NCI-H2227 treated with DMSO at 0.1 percent for 48 hours (cell line): ENCODE results near the gene TMEM178B.
"Not testable (repeated sequence)": the region's sequence is repeated elsewhere in the genome, so short reads cannot be mapped to it uniquely, and the experiment has no call there.

Source experiments
- DNase-seq: peaks from one replicate; lab custom pipeline; 2025; lab: John Stamatoyannopoulos, UW

Gene TMEM178B

DNA sequence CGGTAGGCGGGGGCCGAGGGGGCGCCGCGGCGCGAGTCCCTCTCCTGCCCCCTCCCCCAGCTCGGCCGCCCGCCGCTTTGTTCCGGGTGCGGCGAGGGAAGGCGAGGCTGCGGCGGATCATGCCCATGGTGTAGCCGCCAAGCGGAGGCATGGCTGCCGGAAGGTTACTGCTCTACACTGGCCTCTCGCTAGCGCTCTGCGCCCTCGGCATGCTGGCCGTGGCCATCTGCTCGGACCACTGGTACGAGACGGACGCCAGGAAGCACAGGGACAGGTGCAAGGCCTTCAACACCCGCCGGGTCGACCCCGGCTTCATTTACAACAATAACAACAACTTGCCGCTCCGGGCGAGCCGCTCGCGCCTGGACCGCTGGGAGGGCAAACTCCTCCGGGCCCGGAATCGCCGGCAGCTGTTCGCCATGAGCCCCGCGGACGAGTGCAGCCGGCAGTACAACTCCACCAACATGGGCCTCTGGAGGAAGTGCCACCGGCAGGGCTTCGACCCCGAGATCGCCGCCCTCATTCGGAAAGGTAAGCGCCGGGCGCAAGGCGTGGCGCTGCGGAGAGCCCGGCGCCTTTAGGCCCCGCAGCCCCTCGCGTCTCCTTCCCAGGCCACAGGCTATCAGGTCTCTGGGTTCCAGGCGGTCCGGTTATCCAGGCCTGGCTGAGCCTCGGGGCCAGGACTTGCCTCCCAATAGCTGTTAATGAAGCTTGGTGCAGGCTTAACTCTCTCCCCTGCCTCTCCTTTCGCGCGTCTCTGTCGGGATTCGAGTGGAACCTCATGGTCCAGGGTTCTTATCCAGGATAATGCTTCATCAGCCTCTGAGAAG is 513 bp downstream of the TMEM178B start:
- DNase-seq, result no peak

- DNase-seq, result no peak
These were observed 1.1 kb downstream of the TMEM178B start for GRCh38 chr7:141074997-141075396.

GRCh38 chr7:141076377-141076776 is 2.5 kb downstream of the TMEM178B start:
- DNase-seq, result peak; percentile 72

DNA sequence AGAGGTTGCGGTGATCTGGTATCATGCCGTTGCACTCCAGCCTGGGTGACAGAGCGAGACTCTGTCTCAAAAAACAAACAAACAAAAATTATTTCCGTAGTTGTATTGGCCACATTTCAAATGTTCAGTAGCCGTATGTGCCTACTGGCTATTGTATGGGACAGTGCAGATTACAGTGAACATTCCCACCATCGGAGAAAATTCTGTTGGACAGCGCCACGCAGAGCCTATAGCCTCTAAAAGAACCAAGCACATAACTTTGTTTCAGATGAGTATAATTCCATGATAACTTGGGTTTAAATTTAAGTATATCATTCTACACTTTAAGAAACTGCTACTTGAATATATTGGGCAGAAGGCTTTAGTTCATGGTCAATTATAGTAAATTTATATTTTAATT is 5.4 kb downstream of the TMEM178B start:
- DNase-seq, result no peak

DNA sequence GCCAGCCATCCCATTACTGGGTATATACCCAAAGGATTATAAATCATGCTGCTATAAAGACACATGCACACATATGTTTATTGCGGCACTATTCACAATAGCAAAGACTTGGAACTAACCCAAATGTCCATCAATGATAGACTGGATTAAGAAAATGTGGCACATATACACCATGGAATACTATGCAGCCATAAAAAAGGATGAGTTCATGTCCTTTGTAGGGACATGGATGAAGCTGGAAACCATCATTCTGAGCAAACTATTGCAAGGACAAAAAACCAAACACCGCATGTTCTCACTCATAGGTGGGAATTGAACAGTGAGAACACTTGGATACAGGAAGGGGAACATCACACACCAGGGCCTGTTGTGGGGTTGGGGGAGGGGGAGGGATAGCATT is 15.6 kb downstream of the TMEM178B start:
- DNase-seq, result not testable (repeated sequence)

- no peak for DNase-seq
These were observed 20.6 kb downstream of the TMEM178B start for GRCh38 chr7:141094336-141095070.

GRCh38 chr7:141097430-141097829 is 23.6 kb downstream of the TMEM178B start:
- DNase-seq, result no peak

DNA sequence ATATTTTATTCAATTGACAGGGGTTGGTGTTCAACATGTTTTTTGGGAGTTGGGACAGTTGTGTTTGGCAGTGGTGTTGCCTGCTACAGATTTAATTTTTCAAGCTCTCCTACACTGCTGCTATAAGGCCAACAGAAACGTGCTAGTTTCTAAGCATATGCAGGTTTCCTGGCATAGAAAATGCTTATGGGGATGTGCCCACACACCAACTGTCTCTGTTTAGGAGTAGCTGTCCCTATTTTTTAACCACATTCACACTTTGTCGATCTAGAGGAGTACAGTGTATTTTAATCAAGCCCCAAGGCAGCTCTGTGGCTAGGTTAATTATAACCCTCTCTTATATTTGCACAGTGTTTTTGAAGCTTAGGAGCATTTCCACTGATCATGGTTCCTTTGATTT is 28.6 kb downstream of the TMEM178B start:
- no peak for DNase-seq

DNA sequence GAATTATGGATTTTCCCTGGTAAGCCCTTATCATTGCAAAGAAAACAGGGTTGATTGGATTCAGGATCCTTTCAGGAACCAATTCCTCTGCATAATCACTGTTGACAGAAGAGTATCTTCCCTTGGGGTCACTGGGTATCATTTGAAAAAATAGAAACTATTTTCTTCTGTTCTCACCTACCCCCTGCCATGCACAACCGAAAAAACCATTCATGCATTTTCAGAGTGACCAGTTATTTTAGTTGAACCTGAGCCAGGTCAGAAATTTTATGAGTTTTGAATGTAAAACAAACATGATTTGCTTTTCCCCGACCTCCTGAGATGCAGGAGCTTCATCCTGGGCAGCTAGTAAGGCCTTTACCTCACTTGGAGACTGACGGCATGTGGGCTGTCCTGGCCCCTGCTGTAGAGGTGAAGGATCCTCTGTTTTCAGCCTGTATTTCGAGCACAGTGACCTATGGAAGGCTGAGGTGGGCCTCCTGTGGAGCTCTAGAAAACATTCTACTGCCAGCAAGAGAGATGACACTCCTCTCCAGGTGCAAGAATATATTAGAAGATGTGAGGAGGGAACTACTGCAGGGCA is 30.1 kb downstream of the TMEM178B start:
- DNase-seq, result peak; percentile 15

GRCh38 chr7:141113131-141113530 is 39.3 kb downstream of the TMEM178B start:
- DNase-seq, result no peak

DNA sequence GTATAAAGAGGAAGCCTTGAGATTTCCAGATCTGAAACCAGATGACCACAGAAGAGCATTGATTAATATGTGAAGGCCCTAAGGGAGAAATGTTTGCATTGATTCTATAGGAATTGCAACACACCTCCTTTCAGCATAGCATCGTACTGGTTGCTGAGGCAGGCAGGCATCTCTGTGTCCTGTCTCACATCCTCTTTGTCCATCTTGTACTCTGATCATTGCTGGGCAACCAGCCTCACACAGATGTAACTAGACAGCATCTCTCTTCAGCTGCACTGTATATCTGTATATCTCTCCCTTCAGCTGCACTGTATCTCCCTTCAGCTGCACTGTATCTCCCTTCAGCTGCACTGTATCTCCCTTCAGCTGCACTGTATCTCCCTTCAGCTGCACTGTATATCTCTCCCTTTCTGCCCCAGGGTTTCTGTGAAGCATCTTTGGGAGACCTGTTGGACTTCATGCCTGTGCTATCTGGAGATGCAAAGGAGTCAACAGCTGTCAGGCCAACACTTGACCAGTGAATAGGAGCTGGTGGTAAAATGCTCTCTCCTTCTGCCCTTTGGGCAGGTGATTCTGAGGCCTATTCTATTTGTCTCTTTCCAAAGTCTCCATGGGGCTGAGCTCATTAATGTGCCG is 40.3 kb downstream of the TMEM178B start:
- DNase-seq, result no peak

- DNase-seq, result no peak
These were observed 42.1 kb downstream of the TMEM178B start for GRCh38 chr7:141115965-141116364.

DNA sequence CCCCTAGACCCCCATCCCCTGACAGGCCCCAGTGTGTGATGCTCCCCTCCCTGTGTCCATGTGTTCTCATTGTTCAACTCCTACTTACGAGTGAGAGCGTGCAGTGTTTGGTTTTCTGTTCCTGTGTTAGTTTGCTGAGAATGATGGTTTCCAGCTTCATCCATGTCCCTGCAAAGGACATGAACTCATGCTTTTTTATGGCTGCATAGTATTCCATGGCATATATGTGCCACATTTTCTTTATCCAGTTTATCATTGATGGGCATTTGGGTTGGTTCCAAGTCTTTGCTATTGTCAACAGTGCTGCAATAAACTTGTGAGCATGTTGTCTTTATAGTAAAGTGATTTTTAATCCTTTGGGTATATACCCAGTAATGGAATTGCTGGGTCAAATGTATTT is 42.8 kb downstream of the TMEM178B start:
- not testable (repeated sequence) for DNase-seq

GRCh38 chr7:141118767-141119166 is 44.9 kb downstream of the TMEM178B start:
- DNase-seq, result no peak

DNA sequence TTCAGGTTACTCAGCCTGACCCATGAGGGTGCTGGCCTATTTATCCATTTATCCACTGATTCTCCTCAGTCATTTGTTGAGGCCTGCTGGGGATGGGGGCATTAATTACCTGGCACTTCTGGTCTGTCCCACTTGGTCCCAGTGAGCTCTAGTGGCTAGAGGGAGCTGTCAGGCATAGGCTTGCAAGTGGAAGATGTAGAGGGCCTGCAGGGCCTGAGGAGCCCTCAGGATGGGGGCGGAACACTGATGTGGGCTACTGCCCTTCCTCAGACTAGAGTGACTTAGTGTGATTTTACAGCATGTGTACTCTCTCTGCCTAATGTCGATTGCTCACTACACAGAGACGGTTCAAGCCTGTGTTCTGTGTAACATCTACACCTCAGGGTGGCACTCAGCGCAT is 45.3 kb downstream of the TMEM178B start:
- no peak for DNase-seq

DNA sequence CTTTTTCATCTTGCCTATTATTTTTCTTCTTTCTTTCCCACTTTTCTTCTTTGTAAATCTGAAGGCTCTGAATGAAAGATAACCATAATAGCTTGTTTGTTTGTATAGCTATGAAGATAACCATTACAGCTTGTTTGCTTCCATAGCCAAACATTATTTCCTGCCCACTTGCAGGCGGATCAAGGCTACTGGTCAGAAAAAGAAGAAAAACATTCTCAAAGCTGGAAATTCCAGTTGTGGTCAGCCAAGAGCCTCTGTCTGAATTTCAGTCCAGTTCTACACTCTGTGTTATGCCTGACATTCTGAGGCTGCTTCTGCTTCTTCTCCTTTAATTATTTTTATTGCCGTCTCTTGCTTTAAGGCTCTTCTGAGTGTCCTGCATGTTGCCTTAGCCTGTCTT is 48.9 kb downstream of the TMEM178B start:
- no peak for DNase-seq

- no peak for DNase-seq
These were observed 49.7 kb downstream of the TMEM178B start for GRCh38 chr7:141123522-141123921.

DNA sequence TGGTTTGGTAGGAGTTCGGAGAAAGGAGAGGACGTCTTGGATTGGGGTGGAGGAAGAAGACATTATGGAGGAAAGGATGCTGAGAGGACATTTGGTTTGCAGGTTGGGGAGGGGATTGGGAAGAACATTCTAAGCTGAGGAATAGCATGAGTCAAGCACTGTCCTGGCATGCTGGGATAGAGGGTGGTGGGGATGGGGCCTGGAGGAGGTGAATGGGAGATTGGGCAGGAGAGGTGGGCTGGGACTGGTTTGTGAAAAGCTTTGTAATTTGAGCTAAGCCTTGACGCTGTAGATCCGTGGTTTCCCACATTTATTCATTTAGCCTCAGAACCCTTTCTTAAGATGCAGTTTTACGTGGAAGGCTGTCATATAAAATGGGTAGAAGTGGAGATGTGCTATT is 52.2 kb downstream of the TMEM178B start:
- DNase-seq, result no peak

DNA sequence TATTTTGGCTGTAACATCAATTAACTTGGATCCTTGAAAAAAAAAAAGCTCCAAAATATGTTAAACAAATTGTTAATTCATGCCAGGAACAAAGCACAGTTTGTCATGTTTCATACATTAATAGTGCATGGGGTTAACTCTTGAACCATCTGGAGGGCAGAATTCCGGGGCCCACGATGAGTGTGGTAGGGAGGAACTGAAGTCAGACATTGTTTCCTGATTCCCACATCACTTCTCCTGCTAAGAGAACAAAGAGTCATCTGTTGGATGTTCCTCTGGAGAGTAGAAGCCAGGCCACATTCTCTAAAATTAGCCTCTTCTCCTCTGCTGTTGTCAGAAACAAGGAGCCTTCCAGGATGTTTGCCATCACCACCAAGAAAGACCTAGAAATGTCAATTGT is 54.6 kb downstream of the TMEM178B start:
- DNase-seq, result no peak

DNA sequence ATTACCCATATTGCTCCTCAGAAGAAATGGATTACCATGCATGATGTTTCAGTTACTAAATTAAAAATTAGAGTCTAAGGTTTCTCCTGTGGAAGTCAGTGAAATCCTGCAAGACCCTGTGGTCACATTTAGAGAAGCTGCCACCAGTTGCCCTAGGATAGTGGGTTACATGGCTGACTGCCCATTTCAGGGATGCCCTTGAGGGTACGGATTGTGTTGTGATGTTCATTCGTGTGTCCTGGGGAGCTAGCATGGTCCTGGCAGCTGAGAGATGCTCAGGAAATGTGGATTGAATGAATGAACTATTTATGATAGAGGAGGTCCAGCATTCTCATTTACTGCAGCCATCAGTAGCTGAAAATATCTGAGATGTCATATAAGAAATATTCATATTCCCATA is 55.1 kb downstream of the TMEM178B start:
- DNase-seq, result no peak

DNA sequence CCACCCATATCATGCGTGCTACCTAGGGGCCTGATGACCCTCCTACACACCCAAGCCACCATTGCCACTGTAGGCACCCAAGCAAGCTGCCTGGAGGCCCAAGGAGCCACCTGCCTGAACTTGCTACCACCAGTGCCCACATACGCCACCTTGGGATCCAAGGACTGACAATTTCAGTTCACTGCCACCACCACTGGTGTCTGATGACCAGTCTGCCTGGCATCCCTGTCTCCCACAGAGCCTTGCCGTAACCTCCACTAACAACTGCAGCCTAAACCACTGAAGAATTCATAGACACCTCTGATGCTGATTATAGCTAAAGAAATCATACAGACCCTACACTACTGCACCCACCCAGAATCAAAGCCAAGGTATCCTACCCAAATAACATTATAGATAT is 58.8 kb downstream of the TMEM178B start:
- DNase-seq, result no peak

DNA sequence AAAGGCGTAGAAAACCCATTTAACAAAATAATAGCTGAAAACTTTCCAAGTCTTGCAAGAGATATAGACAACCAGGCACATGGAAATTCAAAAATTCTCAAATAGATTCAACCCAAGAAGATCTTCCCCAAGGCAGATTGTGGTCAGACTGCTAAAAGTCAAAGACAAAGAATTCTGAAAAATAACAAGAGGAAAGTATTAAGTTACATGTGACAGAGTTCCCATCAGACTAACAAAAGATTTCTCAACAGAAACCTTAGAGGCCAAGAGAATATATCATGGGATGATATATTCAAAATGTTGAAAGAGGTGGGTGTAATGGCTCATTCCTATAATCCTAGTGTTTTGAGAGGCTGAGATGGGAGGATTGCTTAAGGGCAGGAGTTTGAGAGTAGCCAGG is 59.8 kb downstream of the TMEM178B start:
- no peak for DNase-seq

DNA sequence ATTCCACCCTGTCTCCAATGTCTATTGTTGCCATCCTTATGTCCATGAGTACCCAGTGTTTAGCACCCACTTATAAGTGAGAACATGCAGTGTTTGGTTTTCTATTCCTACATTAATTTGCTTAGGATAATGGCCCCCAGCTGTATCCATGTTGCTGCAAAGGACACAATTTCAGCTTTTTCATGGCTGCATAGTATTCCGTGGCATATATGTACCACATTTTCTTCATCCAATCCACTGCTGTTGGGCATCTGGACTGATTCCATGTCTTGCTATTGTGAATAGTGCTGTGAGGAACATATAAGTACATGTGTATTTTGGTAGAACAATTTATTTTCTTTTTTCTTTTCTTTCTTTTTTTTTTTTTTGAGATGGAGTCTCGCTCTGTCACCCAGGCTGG is 68.2 kb downstream of the TMEM178B start:
- no peak for DNase-seq
